GM23338 (cell line): ENCODE measurements around the gene GPR179. TPM values are rescaled to one million over a fixed set of nuclear protein-coding genes. Genes with fewer than 3 reads are reported as not detected.

Source experiments
- ATAC-seq: fragments of 200-7000 bp; cut with Tn5 transposase; 3 replicates; pipeline ENCODE4 v1.9.1; 2020
- DNase-seq: peaks from one replicate; pipeline ENCODE4 v3.0.0-alpha.2; 2015; ENCODE audit warnings: low spot score
- H2AFZ ChIP-seq: fragments of 200-600 bp; sonication (generic); 2 replicates; pipeline ENCODE4 v1.8.0; 2016; ENCODE audit warnings: antibody characterized with exemption, mild to moderate bottlenecking, moderate library complexity
- H3F3A ChIP-seq: fragments of 200-600 bp; sonication (generic); replicated peaks from 2 replicates; pipeline ENCODE4 v1.8.0; 2017; ENCODE audit warnings: antibody characterized with exemption, mixed run types, low read depth
- H3K27ac ChIP-seq: fragments of 200-600 bp; sonication (generic); 2 replicates; pipeline ENCODE4 v1.6.1; 2016; ENCODE audit warnings: low read depth
- H3K27me3 ChIP-seq: fragments of 200-600 bp; sonication (generic); 2 replicates; pipeline ENCODE4 v1.8.0; 2016; ENCODE audit warnings: mild to moderate bottlenecking, mixed run types, moderate library complexity; ENCODE audit not compliant: insufficient read depth
- H3K36me3 ChIP-seq: fragments of 200-600 bp; sonication (generic); 2 replicates; pipeline ENCODE4 v1.8.0; 2016; ENCODE audit warnings: mild to moderate bottlenecking; ENCODE audit not compliant: insufficient read depth
- H3K4me1 ChIP-seq: fragments of 200-600 bp; sonication (generic); 2 replicates; pipeline ENCODE4 v1.8.0; 2016; ENCODE audit warnings: mild to moderate bottlenecking, moderate library complexity; ENCODE audit not compliant: insufficient read depth
- H3K4me2 ChIP-seq: fragments of 200-600 bp; sonication (generic); 2 replicates; pipeline ENCODE4 v1.7.1; 2017; ENCODE audit warnings: mixed run types
- H3K4me3 ChIP-seq: fragments of 200-600 bp; sonication (generic); 2 replicates; pipeline ENCODE4 v1.6.1; 2016; ENCODE audit warnings: mixed run types
- H3K79me2 ChIP-seq: fragments of 200-600 bp; sonication (generic); replicated peaks from 2 replicates; pipeline ENCODE4 v1.8.0; 2017; ENCODE audit warnings: mild to moderate bottlenecking; ENCODE audit not compliant: insufficient read depth
- H3K9me2 ChIP-seq: fragments of 200-600 bp; sonication (generic); 2 replicates; pipeline ENCODE4 v1.8.0; 2017; ENCODE audit not compliant: insufficient read depth
- H4K20me1 ChIP-seq: fragments of 200-600 bp; sonication (generic); replicated peaks from 2 replicates; pipeline ENCODE4 v1.8.0; 2017; ENCODE audit warnings: mild to moderate bottlenecking; ENCODE audit not compliant: insufficient read depth
- H3K27ac Mint-ChIP-seq: 2 replicates; pipeline ENCODE4 v1.8.0; 2020; ENCODE audit warnings: inconsistent platforms, mild to moderate bottlenecking, moderate library complexity, mixed read lengths
- H3K27me3 Mint-ChIP-seq: 3 replicates; pipeline ENCODE4 v1.8.0; 2022; ENCODE audit warnings: low read depth, mild to moderate bottlenecking, moderate library complexity, mixed read lengths, inconsistent platforms; ENCODE audit not compliant: insufficient read depth, poor library complexity
- H3K36me3 Mint-ChIP-seq: 3 replicates; pipeline ENCODE4 v1.8.0; 2021; ENCODE audit warnings: low read depth, mild to moderate bottlenecking, inconsistent platforms, moderate library complexity, mixed read lengths
- H3K4me1 Mint-ChIP-seq: 3 replicates; pipeline ENCODE4 v1.8.0; 2020; ENCODE audit warnings: mild to moderate bottlenecking, inconsistent platforms, mixed read lengths
- H3K4me3 Mint-ChIP-seq: 3 replicates; pipeline ENCODE4 v1.8.0; 2021; ENCODE audit warnings: moderate library complexity, mild to moderate bottlenecking, inconsistent platforms, mixed read lengths
- H3K9me3 Mint-ChIP-seq: 3 replicates; pipeline ENCODE4 v1.8.0; 2020; ENCODE audit warnings: moderate library complexity, mild to moderate bottlenecking, inconsistent platforms, mixed read lengths
- ETS1 ChIP-seq: IDR thresholded peaks from 2 replicates; pipeline ENCODE4 v1.6.1; 2016; ENCODE audit warnings: antibody characterized with exemption
- EZH2 ChIP-seq: fragments of 200-600 bp; sonication (generic); IDR thresholded peaks from one replicate; pipeline ENCODE4 v1.8.0; 2017; ENCODE audit warnings: antibody characterized with exemption, mild to moderate bottlenecking, low read depth; ENCODE audit not compliant: unreplicated experiment
- JUNB ChIP-seq: IDR thresholded peaks from one replicate; pipeline ENCODE4 v1.6.1; 2016; ENCODE audit warnings: antibody characterized with exemption; ENCODE audit not compliant: unreplicated experiment
- POLR2AphosphoS5 ChIP-seq: IDR thresholded peaks from 2 replicates; pipeline ENCODE4 v1.6.1; 2016; ENCODE audit warnings: antibody characterized with exemption, low read depth
- STAT1 ChIP-seq: IDR thresholded peaks from one replicate; pipeline ENCODE4 v1.6.1; 2016; ENCODE audit warnings: antibody characterized with exemption; ENCODE audit not compliant: unreplicated experiment
- ZNF331 ChIP-seq: fragments of 250-450 bp; sonication (Bioruptor Pico); IDR thresholded peaks from 2 replicates; pipeline ENCODE4 v1.5.0; 2020; ENCODE audit warnings: low read depth, mild to moderate bottlenecking, moderate library complexity
- ZNF462 ChIP-seq: fragments of 250-450 bp; sonication (Bioruptor Pico); IDR thresholded peaks from 2 replicates; pipeline ENCODE4 v1.5.0; 2020; ENCODE audit warnings: mild to moderate bottlenecking, moderate library complexity
- polyA plus RNA-seq: library from polyadenylated mRNA; unstranded; fragments of >200 nt; fragmentation: Nextera tagmentation; extraction: Ambion mirVana; gene quantifications from 2 replicates; pipeline ENCODE4 v1.2.1, GENCODE V29; 2016
- total RNA-seq: library from RNA; depleted of rRNA; stranded (reverse); fragments of >200 nt; shearing (Covaris generic); gene quantifications from 2 replicates; pipeline ENCODE4 v1.2.3, GENCODE V29; 2014
- TF ChIP-seq, protein P1 (sequence below): IDR thresholded peaks from one replicate; pipeline ENCODE4 v1.6.1; 2018; ENCODE audit warnings: antibody characterized with exemption; ENCODE audit not compliant: unreplicated experiment

The GPR179 gene
- total and polyA plus RNA-seq, 2 experiments from 2014 or later, result 0.03 TPM

GRCh38 chr17:38338053-38338452 is 5.7 kb downstream of the GPR179 start (continued):
- no peak for TF ChIP-seq ZNF462 (CRISPR knock-in tag)

- Mint-ChIP-seq H3K27me3 (peaks cover 12% of the 10 kb centered on the region), H3K4me1 (peaks cover 25% of the 10 kb centered on the region), H3K27ac (no peak overlapping the region), H3K9me3 (no peaks in the 10 kb centered on the region), H3K36me3 (no peaks in the 10 kb centered on the region), H3K4me3 (no peak overlapping the region)
- Histone ChIP-seq H3K79me2 (no peaks in the 10 kb centered on the region), H3K27ac (no peak overlapping the region), H2AFZ (no peak overlapping the region), H3K36me3 (no peaks in the 10 kb centered on the region), H4K20me1 (no peaks in the 10 kb centered on the region), H3K27me3 (no peaks in the 10 kb centered on the region), H3F3A (no peaks in the 10 kb centered on the region), H3K4me3 (no peak overlapping the region), H3K9me2 (no peaks in the 10 kb centered on the region), H3K4me2 (no peak overlapping the region), H3K4me1 (peaks cover 7% of the 10 kb centered on the region)
- ATAC-seq (no peak), DNase-seq (no peak)
- TF ChIP-seq EZH2 (no peak), STAT1 (no peak), ETS1 (no peak), POLR2AphosphoS5 (no peak), JUNB (no peak), ZNF331 (CRISPR knock-in tag) (no peak)
- TF ChIP-seq, protein P1, sequence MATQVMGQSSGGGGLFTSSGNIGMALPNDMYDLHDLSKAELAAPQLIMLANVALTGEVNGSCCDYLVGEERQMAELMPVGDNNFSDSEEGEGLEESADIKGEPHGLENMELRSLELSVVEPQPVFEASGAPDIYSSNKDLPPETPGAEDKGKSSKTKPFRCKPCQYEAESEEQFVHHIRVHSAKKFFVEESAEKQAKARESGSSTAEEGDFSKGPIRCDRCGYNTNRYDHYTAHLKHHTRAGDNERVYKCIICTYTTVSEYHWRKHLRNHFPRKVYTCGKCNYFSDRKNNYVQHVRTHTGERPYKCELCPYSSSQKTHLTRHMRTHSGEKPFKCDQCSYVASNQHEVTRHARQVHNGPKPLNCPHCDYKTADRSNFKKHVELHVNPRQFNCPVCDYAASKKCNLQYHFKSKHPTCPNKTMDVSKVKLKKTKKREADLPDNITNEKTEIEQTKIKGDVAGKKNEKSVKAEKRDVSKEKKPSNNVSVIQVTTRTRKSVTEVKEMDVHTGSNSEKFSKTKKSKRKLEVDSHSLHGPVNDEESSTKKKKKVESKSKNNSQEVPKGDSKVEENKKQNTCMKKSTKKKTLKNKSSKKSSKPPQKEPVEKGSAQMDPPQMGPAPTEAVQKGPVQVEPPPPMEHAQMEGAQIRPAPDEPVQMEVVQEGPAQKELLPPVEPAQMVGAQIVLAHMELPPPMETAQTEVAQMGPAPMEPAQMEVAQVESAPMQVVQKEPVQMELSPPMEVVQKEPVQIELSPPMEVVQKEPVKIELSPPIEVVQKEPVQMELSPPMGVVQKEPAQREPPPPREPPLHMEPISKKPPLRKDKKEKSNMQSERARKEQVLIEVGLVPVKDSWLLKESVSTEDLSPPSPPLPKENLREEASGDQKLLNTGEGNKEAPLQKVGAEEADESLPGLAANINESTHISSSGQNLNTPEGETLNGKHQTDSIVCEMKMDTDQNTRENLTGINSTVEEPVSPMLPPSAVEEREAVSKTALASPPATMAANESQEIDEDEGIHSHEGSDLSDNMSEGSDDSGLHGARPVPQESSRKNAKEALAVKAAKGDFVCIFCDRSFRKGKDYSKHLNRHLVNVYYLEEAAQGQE, result no peak
These were observed 6.9 kb downstream of the GPR179 start for GRCh38 chr17:38336838-38337237.
